Gastroesophageal sphincter (tissue), 4 donors: ENCODE data around the gene GATA3. TPM values are rescaled to one million over a fixed set of nuclear protein-coding genes. Genes with fewer than 3 reads are reported as not detected.

ENCODE experiments used
- ATAC-seq: fragments of 150-250 bp; one replicate; pipeline ENCODE4 v1.9.1; 2016; ENCODE audit warnings: mild to moderate bottlenecking, moderate library complexity
- H3K27ac ChIP-seq, 4 donors: fragments of 200-600 bp; sonication (generic) in 3 of 4; 1 replicate in 3 of 4; 2 replicates in 1 of 4; pipeline ENCODE4 v1.5.1; 2016 to 2019
- H3K27me3 ChIP-seq: fragments of 200-600 bp; sonication (generic); one replicate; pipeline ENCODE4 v1.5.1; 2019
- H3K36me3 ChIP-seq, 2 donors: fragments of 200-600 bp; sonication (generic); one replicate each; pipeline ENCODE4 v1.5.1; 2019; ENCODE audit warnings: control low read depth in 1 of 2
- H3K4me1 ChIP-seq, 3 donors: fragments of 200-600 bp; sonication (generic); 1 replicate in 2 of 3; 2 replicates in 1 of 3; pipeline ENCODE4 v1.5.1; 2016 to 2019; ENCODE audit warnings: control low read depth in 2 of 3
- H3K4me3 ChIP-seq, 2 donors: fragments of 200-600 bp; sonication (generic); one replicate each; pipeline ENCODE4 v1.5.1; 2019; ENCODE audit warnings: mild to moderate bottlenecking in 1 of 2, moderate library complexity in 1 of 2
- H3K9me3 ChIP-seq, 3 donors: fragments of 200-600 bp; sonication (generic); one replicate each; pipeline ENCODE4 v1.5.1; 2017 to 2019; ENCODE audit warnings: control low read depth in 2 of 3
- CTCF ChIP-seq, 4 experiments: fragments of 200-600 bp in 2 of 4; fragments of 450-650 bp in 2 of 4; sonication (generic) in 1 of 4; IDR thresholded peaks; one replicate each; pipeline ENCODE4 v1.5.1; 2017 to 2019; ENCODE audit warnings: antibody characterized with exemption in 4 of 4, mild to moderate bottlenecking in 2 of 4, moderate library complexity in 2 of 4
- EP300 ChIP-seq: sonication (generic); formaldehyde crosslinking; IDR thresholded peaks from one replicate; pipeline ENCODE4 v1.6.1; 2017; ENCODE audit warnings: antibody characterized with exemption, mild to moderate bottlenecking
- POLR2A ChIP-seq, 2 donors: fragments of 450-650 bp; IDR thresholded peaks; one replicate each; pipeline ENCODE4 v1.6.1; 2017; ENCODE audit warnings: antibody characterized with exemption in 2 of 2, mild to moderate bottlenecking in 2 of 2, moderate library complexity in 1 of 2
- POLR2AphosphoS5 ChIP-seq: sonication (generic); formaldehyde crosslinking; IDR thresholded peaks from one replicate; pipeline ENCODE4 v1.6.1; 2017; ENCODE audit warnings: antibody characterized with exemption
- WGBS, 2 donors: methylation state at CpG; one replicate each; pipeline ENCODE4 v1.1.5; 2018; ENCODE audit warnings: low coverage in 1 of 2; 5-methylcytosine and 5-hydroxymethylcytosine counted together
- total RNA-seq, 4 donors: library from RNA; depleted of rRNA; stranded (reverse); fragments of >200 nt; gene quantifications; one replicate each; pipeline ENCODE4 v1.1.0, GENCODE V29; 2016

GATA3 gene
- total RNA-seq, 4 donors from 2014 or later = 0.35 TPM; not detected in 3

DNA sequence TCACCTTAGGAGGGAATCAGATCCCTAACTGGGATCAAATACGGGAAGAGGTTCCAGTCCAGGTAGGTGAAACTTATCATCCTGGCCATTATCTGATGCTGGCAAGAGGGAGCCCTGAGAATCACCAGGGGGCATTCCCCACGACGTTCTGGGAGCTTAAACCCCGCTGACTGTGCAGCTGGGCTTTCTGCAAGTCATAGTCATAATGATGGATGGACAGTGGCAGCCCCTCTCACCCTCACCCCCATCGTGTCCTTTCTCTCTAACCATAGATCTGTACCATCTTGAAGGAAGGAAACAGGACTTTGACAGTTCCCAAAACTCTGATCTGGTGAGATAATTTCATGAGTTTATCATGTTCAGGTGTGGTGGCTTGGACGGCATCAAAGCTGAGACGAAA, 50.2 kb downstream of the GATA3 start:
- no peak for ATAC-seq
- Histone ChIP-seq H3K4me3 (no peak overlapping the region), H3K27ac (no peak overlapping the region), H3K27me3 (peaks cover 65% of the 10 kb centered on the region), H3K4me1 (no peaks in the 10 kb centered on the region), H3K36me3 (no peaks in the 10 kb centered on the region), H3K9me3 (no peaks in the 10 kb centered on the region)
- 19 to 20% methylated on average over 4 of the region's 7 CpGs for WGBS, 2 donors
- TF ChIP-seq EP300 (no peak), POLR2AphosphoS5 (no peak), POLR2A (IDR thresholded peaks at IDR 0.05) (no peak), CTCF (IDR thresholded peaks at IDR 0.05) (no peak)

DNA sequence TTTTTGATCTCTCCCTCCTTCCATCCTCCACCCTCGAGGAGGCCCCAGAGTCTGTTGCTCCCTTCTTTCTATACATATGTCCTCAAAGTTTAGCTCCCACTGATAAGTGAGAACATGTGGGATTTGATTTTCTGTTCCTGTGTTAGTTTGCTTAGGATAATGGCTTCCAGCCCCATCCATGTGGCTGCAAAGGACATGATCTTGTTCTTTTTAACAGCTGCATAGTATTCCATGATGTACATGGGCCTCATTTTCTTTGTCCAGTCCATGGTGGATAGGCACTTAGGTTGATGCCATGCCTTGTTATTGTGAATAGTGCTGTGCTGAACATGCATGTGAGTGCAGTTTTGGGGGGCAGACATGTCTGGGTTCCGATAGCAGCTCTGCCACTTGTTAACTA, 51.4 kb downstream of the GATA3 start:
- Histone ChIP-seq H3K4me3 (no peak overlapping the region), H3K27ac (no peak overlapping the region), H3K27me3 (peaks cover 61% of the 10 kb centered on the region), H3K4me1 (no peaks in the 10 kb centered on the region), H3K9me3 (no peaks in the 10 kb centered on the region), H3K36me3 (no peaks in the 10 kb centered on the region)
- no peak for TF ChIP-seq CTCF (IDR thresholded peaks at IDR 0.05)
- TF ChIP-seq EP300 = no peak
- TF ChIP-seq POLR2A (IDR thresholded peaks at IDR 0.05) = no peak
- no peak for TF ChIP-seq POLR2AphosphoS5
- 91 to 93% methylated on average over 2 of the region's 2 CpGs for WGBS, 2 donors
- ATAC-seq = no peak

DNA sequence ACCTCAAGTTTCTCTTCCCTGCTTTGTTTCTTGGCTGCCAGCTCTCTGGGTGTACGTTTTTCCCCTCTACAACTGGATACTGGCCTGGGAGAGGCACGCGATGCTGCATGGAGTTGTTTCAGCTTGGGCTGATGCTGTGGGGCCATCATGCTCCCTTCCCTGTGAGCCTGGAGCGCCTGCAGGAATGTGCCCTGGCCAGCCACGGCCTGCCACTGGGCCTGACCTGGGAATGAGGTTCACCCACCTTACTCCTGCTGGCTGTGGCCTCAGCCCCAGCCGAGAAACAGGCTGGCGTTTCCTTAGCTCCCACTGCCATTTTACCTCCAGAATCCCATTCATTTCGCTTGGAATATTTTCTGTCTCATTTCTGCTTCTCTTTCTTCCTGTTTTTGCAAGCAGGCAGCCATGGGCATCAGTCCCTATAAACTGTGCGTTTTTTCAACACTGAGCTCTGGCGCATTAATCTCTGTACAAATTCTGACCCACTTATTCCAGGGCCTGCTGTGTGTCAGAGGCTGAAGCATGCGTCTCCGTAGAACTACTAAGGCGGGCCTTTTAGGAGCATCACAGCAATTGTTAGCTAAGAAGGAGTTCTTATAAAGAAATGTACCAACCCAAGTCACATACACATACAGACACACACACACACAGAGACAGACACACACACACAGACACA, 57.9 kb downstream of the GATA3 start:
- H3K27me3 ChIP-seq = peaks cover 22% of the 10 kb centered on the region
- no peak for ATAC-seq
- no peak overlapping the region for H3K4me3 ChIP-seq
- no peaks in the 10 kb centered on the region for H3K4me1 ChIP-seq
- no peak overlapping the region for H3K27ac ChIP-seq
- no peaks in the 10 kb centered on the region for H3K9me3 ChIP-seq
- no peak for TF ChIP-seq POLR2A (IDR thresholded peaks at IDR 0.05)
- TF ChIP-seq CTCF (IDR thresholded peaks at IDR 0.05) = no peak
- no peak for TF ChIP-seq POLR2AphosphoS5
- no peak for TF ChIP-seq EP300
- H3K36me3 ChIP-seq = no peaks in the 10 kb centered on the region
- 52 to 80% methylated on average over 4 to 9 of the region's 13 CpGs for WGBS, 2 donors

DNA sequence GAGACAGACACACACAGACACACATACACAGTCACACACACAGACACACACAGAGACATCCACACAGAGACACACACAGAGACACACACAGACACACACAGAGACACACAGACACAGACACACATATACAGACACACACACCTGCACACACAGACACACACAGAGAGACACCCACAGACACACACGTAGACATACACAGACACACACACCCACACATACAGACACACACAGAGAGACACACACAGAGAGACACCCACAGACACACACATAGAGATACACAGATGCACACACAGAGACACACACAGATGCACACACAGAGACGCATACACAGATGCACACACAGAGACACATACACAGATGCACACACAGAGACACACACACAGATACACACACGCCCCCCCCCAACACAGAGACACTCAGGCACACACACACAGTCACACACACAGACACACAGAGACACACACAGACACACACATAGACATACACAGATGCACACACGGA, 58.5 kb downstream of the GATA3 start:
- Histone ChIP-seq H3K4me1 (no peaks in the 10 kb centered on the region), H3K27me3 (peaks cover 22% of the 10 kb centered on the region), H3K9me3 (no peaks in the 10 kb centered on the region), H3K27ac (no peak overlapping the region), H3K4me3 (no peak overlapping the region), H3K36me3 (no peaks in the 10 kb centered on the region)
- TF ChIP-seq CTCF (IDR thresholded peaks at IDR 0.05) (no peak), POLR2AphosphoS5 (no peak), EP300 (no peak), POLR2A (IDR thresholded peaks at IDR 0.05) (no peak)
- ATAC-seq = no peak
- 86 to 93% methylated on average over 3 to 4 of the region's 4 CpGs for WGBS, 2 donors

DNA sequence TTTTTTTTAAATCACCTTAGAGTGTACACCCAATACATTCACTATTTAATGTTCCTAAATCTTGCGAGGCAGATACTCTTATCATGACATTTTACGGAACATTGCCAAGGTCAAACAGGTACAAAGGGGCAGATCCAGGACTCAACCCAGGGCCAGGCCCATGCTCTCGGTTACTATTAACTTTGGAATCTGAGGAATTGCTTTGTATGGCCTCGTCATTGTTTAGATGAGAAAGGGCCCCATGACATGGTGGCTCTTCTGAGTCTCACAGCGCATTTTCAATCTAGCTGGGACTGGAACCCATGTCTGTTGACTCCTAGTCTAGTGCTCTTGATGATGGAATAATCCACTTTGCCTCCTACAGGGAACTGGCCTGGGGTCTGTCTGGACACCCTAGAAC, 59.1 kb downstream of the GATA3 start:
- Histone ChIP-seq H3K27ac (no peak overlapping the region), H3K36me3 (no peaks in the 10 kb centered on the region), H3K27me3 (peaks cover 22% of the 10 kb centered on the region), H3K4me3 (no peak overlapping the region), H3K4me1 (no peaks in the 10 kb centered on the region), H3K9me3 (no peaks in the 10 kb centered on the region)
- TF ChIP-seq POLR2AphosphoS5 (no peak), EP300 (no peak), CTCF (IDR thresholded peaks at IDR 0.05) (no peak), POLR2A (IDR thresholded peaks at IDR 0.05) (no peak)
- WGBS, 2 donors = 80 to 88% methylated on average over 1 to 5 of the region's 5 CpGs
- ATAC-seq = no peak
